CD4-positive, alpha-beta T cell treated with Interleukin-2 at 100 ng/mL for 4 hours (primary cell): Measurements from ENCODE around the gene CDC42EP5.
"Not testable (repeated sequence)": the region's sequence is repeated elsewhere in the genome, so short reads cannot be mapped to it uniquely, and the experiment has no call there.

Source experiments
- DNase-seq: peaks from one replicate; pipeline ENCODE4 v3.0.0-alpha.2; 2020; ENCODE audit warnings: low spot score

CDC42EP5 gene

DNA sequence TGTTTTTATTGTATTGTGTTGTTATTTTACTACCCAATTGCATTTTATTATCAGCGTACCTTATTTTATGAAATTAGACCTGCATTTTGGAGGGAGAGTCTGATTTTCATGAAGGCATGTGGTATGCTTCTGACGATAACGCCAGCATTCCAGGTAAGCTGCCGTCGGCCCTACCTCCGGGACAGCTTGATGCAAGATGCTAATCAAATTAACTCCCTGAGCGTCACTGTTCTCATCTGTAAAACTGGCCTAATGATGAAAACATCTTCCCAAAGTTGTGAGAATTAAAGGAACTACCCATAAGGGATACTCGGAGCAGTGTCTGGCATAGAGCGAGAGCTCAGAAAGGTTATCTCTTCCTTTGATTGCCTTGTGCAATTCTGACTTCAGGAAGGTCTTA is 16.7 kb upstream of the CDC42EP5 start:
- no peak for DNase-seq

GRCh38 chr19:54489341-54489740 is 16.2 kb upstream of the CDC42EP5 start:
- DNase-seq = no peak

GRCh38 chr19:54485851-54486250 is 12.8 kb upstream of the CDC42EP5 start:
- no peak for DNase-seq

GRCh38 chr19:54484451-54484850 is 11.4 kb upstream of the CDC42EP5 start:
- no peak for DNase-seq

DNA sequence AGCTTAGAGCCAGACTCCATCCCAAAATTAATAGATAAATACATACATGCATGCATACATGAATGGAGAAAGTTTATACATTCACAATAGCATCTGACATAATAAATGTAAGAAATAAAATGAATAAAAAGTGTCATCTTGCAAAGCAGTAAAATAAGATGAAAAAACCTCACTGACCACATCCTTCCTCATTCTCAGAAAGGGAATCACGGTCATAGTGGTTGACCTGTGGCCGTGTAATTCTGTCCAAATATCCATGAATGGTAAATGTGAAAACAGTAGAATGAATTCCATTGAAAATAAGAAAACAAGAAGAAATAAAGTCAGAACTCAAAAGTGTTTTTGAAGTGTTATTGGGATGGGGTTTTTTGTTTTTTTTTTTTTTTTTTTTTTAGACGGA is 9.8 kb upstream of the CDC42EP5 start:
- DNase-seq = no peak

- DNase-seq = peak; percentile 47
Observed at GRCh38 chr19:54481326-54481930, 8.3 kb upstream of the CDC42EP5 start.

- DNase-seq = no peak
Observed at GRCh38 chr19:54480051-54480450, 7.0 kb upstream of the CDC42EP5 start.

- peak; percentile 34 for DNase-seq
Observed at GRCh38 chr19:54478677-54479266, 5.7 kb upstream of the CDC42EP5 start.

GRCh38 chr19:54477650-54478049 is 4.6 kb upstream of the CDC42EP5 start:
- DNase-seq = no peak

GRCh38 chr19:54475706-54476105 is 2.6 kb upstream of the CDC42EP5 start:
- no peak for DNase-seq

DNA sequence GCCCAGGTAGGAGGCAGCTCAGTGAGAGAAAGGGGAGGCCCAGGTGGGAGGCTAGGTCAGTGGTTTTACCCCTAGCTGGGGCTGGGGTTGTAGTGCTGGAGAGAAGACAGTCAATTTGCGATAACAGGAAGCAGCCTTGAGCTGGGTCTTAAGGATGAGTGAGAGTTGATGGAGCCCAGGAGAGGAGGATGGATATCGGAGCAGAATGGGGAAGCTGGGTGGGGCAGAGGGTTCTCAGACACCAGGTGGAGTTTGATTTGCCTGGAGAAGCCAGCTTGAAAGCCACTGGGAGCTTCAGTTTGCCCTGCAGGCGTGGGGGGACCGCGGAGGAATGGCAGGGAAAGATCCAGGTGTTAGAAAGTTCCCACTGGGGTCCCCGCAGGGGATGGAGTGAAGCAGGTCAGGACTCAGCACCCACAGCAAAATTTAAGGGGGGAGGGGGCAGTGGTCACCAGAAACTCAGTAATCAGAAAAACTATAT is 836 bp upstream of the CDC42EP5 start:
- DNase-seq = no peak

DNA sequence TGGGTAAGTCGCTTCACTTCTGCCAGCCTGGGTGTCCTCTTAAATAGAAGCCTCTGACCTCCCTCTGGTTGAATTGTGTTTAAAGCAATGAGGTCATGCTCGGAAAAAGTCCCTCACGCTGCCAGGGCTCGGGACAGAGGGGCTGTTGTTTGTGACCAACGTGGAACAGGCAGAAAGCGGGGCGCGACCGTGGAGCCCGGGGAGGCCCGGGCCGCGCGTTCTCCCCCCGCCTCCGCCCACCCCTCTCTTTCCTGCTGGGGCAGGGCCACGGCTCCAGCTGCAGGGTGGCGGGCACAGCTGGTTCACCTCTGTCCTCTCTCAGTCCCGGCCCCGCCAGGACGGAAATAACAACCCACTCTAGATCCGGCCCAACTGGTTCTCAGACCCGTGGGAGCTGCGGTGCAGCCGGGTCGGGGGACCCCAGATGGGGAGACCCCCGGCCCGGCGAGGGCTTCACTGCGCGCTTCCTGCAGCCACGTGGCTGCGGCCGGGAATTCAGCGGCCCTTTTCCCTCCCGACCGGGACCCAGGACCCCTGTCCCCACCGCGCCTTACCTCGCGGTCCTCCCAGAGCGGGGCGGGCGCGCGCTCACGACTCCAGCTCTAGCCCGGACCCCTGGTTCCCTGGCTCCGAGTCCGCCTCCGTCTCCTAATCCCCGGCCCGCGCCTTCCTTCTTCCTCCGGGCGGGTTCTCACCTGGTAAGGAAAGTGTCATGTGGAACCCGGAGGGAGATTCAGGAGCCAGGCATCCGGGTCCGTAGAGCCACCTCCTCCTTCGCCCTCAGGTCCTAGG is 1.9 kb downstream of the CDC42EP5 start:
- no peak for DNase-seq

GRCh38 chr19:54470276-54470887 is 2.7 kb downstream of the CDC42EP5 start:
- no peak for DNase-seq

DNA sequence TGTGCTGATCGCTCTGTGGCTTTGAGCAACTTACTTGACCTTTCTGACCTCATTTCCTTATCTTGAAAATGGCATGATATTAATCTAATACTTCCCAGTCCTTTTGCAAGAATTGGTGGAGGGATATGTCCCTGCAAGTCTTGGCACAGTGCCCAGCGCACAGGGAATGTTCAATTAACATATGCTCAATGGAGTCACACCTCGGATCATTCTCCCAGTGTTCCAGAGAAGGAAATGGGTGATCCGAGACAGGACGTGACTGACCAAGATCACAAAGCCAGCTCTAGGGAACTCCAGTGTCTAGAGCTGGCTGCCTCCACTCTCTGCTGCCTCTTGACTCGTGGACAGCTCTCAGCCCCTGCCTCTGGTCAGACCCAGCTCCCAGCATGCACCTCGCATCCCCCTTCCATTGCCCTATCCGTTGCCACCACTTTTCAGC is 3.6 kb downstream of the CDC42EP5 start:
- no peak for DNase-seq

GRCh38 chr19:54466110-54466480 is 7.0 kb downstream of the CDC42EP5 start:
- not testable (repeated sequence) for DNase-seq

GRCh38 chr19:54465426-54466109 is 7.5 kb downstream of the CDC42EP5 start:
- no peak for DNase-seq

- DNase-seq = peak; percentile 72
Observed at GRCh38 chr19:54464630-54465425, 8.3 kb downstream of the CDC42EP5 start.

DNA sequence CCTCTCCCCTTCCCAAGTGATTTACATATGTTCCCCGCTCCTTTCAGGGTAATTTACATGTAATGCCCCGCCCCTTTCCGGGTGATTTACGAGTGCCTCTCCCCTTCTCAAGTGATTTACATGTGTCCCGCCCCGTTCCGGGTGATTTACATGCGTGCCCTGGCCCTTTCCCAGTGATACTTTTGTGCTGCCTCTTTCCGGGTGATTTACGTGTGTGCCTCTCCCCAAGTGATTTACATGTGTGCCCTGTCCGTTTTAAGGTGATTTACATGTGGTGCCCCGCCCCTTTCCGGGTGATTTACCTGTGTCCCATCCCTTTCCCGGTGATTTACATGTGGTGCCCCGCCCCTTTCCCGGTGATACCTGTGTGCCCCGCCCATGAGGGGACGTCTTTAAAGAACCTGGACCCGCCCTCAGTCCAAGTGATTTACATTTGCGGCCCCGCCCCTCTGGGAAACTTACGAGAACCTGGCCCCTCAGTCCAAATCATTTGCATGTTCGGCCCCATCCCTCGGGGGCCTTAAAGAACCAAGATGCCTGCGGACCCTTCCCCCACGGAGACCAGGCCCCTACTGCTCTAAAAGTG is 9.0 kb downstream of the CDC42EP5 start:
- peak; percentile 89 for DNase-seq

DNA sequence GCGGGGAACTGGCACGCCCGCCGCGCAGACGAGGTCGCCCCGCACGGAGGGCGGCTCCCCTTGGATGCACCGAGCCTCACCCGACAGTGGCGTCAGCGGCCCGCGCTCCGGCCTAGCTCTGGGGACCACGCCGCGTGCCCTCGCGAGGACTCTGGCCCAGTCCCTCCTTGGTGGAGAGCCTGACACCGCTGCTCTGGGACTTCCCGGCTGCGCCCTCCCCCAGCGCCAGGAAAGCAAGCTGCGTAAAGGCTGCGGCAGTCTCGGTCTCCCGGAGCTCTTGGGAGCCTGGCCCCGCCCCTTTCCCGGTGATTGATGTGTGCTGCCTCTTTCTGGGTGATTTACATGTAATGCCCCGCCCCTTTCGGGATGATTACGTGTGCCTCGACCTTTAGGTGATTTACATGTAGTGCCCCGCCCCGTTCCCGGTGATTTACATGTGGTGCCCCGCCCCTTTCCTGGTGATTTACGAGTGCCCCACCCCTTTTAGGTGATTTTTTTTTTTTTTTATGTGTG is 9.5 kb downstream of the CDC42EP5 start, which contains the start of gene LENG9:
TSS of gene LENG9 (minus strand) at position 248 of the 513 bp plus-strand sequence. CDS start 252 bp downstream, outside the sequence.
- peak; percentile 95 for DNase-seq
